RWPE1 (cell line): ENCODE data around the gene SHROOM1.

Source experiments
- CTCF ChIA-PET: fragments of 350-600 bp; sonication (Branson Sonifier 250); formaldehyde crosslinking; extraction: SDS; loops from one replicate; lab custom pipeline; 2021; lab: Yijun Ruan, JAX
- POLR2A ChIA-PET: fragments of 400-600 bp; formaldehyde crosslinking; extraction: SDS; loops from one replicate; lab custom pipeline; 2020; ENCODE audit warnings: antibody characterized with exemption; ENCODE audit not compliant: low non-redundant PET; lab: Yijun Ruan, JAX
- DNase-seq: peaks from one replicate; pipeline ENCODE4 v3.0.0; 2012; ENCODE audit warnings: low spot score
- H3K27ac ChIP-seq: fragments of 450-650 bp; 2 replicates; pipeline ENCODE4 v1.5.1; 2017
- CTCF ChIP-seq: fragments of 450-650 bp; conservative IDR thresholded peaks from 2 replicates; pipeline ENCODE4 v1.5.1; 2017; ENCODE audit warnings: low read depth, mild to moderate bottlenecking

Gene SHROOM1

GRCh38 chr5:132776938-132777208, 53.6 kb downstream of the SHROOM1 start:
- DNase-seq, result no peak
- POLR2A ChIA-PET, result interaction anchor here (0.6 kb wide), 1 partner anchor 42 kb away, joined by 3 read pairs; no protein-coding TSS in a partner anchor
- CTCF ChIA-PET, result interaction anchor here (1.1 kb wide), 1 partner anchor 43 kb away, joined by 3 read pairs; no protein-coding TSS in a partner anchor

GRCh38 chr5:132776131-132776937, 54.1 kb downstream of the SHROOM1 start:
- ChIA-PET CTCF (interaction anchor here (1.1 kb wide), 1 partner anchor 44 kb away, joined by 3 read pairs; no protein-coding TSS in a partner anchor), POLR2A (interaction anchor here (0.5 to 1.1 kb wide), 5 partner anchors 39 to 206 kb away, joined by 3 to 9 read pairs (median 4); partner anchors contain the start of gene KIF3A)
- no peak for TF ChIP-seq CTCF
- peak; percentile 59 for DNase-seq
- H3K27ac ChIP-seq, result peak overlapping the region; percentile 71

More at GRCh38 chr5:132776938-132777208, 53.6 kb downstream of the SHROOM1 start:
- peak overlapping the region; percentile 71 for H3K27ac ChIP-seq
- TF ChIP-seq CTCF, result no peak

- no peak for DNase-seq
- CTCF ChIA-PET, result interaction anchor here (0.5 to 2.0 kb wide), 3 partner anchors 44 to 374 kb away, joined by 3 to 10 read pairs (median 3); no protein-coding TSS in a partner anchor
- no peak for TF ChIP-seq CTCF
- no peak overlapping the region for H3K27ac ChIP-seq
- POLR2A ChIA-PET, result interaction anchor here (1.1 kb wide), 1 partner anchor 38 kb away, joined by 4 read pairs; the partner anchor contains the start of gene KIF3A
Measured at GRCh38 chr5:132775476-132775961, 54.9 kb downstream of the SHROOM1 start.

GRCh38 chr5:132774896-132775295, 55.6 kb downstream of the SHROOM1 start:
- H3K27ac ChIP-seq, result peak overlapping the region; percentile 16; the same call in 1 of the 2 replicates
- CTCF ChIA-PET, result interaction anchor here (0.5 to 2.0 kb wide), 3 partner anchors 10 to 1415 kb away, joined by 3 to 10 read pairs (median 4); no protein-coding TSS in a partner anchor
- no peak for TF ChIP-seq CTCF

GRCh38 chr5:132774406-132774805, 56.0 kb downstream of the SHROOM1 start:
- DNase-seq, result no peak
- ChIA-PET POLR2A (no interaction called here), CTCF (interaction anchor here (0.5 to 2.0 kb wide), 4 partner anchors 9 to 1416 kb away, joined by 3 to 10 read pairs (median 4); no protein-coding TSS in a partner anchor)
- no peak for TF ChIP-seq CTCF
- H3K27ac ChIP-seq, result peak overlapping the region; percentile 16; the same call in 1 of the 2 replicates

More at GRCh38 chr5:132774896-132775295, 55.6 kb downstream of the SHROOM1 start:
- POLR2A ChIA-PET, result no interaction called here
- DNase-seq, result no peak
